SH-SY5Y (cell line): ENCODE results near the gene CELSR1.

Source experiments
- GATA2 ChIP-seq: IDR thresholded peaks from 2 replicates; pipeline ENCODE4 v1.6.1; 2011; ENCODE audit warnings: mild to moderate bottlenecking, low read depth, low read length
- GATA3 ChIP-seq: IDR thresholded peaks from 2 replicates; pipeline ENCODE4 v1.6.1; 2011; ENCODE audit warnings: low read depth, mild to moderate bottlenecking, low read length, moderate library complexity

DNA sequence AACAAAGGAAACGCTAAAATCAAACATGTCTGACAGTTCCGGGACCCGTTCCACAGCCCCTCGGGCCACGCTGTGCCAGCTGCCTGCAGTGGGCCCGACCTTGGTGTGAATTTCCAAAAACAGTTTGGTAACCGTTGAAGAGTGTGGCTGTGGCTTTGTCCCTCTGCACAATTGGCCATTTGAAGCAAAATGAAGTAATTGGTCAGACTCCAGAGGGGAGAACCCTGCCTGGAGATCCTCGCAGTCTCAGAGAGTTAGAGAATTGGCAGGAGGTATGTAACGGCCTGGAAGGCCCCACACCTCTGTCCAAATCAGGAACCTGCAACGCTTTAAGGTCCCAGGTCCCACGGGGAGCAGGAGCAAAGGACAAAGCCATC, 175.6 kb downstream of the CELSR1 start:
- TF ChIP-seq GATA2 (no peak), GATA3 (no peak)
